K562 (cell line): Measurements from ENCODE around the gene PACSIN1. TPM values are rescaled to one million over a fixed set of nuclear protein-coding genes. Genes with fewer than 3 reads are reported as not detected.

ENCODE experiments used
- ATAC-seq: fragments of 200-7000 bp; cut with Tn5 transposase; 3 replicates; pipeline ENCODE4 v1.9.1; 2020; ENCODE audit warnings: moderate library complexity
- BruUV-seq: library from RNA; stranded (reverse); fragments of 400-500 nt; replicated peaks from 2 replicates; lab custom pipeline; 2021; lab: Mats Ljungman, UMichigan
- CTCF ChIA-PET: fragments of 300-600 bp; formaldehyde crosslinking; extraction: SDS; loops from one replicate; lab custom pipeline; 2021; ENCODE audit warnings: low intra/inter-chr PET ratio; lab: Yijun Ruan, JAX
- POLR2A ChIA-PET: fragments of 300-600, 350-650 bp; sonication (Branson Sonifier 250); formaldehyde crosslinking; extraction: SDS; loops from one replicate; lab custom pipeline; 2021; ENCODE audit warnings: antibody characterized with exemption, inconsistent platforms; lab: Yijun Ruan, JAX
- DNase-seq, 4 experiments: peaks; one replicate each; pipeline versions ENCODE4 v3.0.0 to v3.0.0-alpha.2; 2011 to 2018; ENCODE audit warnings: low spot score in 3 of 4, mixed read lengths in 3 of 4; ENCODE audit errors: extremely low read depth in 1 of 4
- FAIRE-seq: peaks from 2 replicates; lab custom pipeline; 2011; peaks lifted over from hg19 to GRCh38; lab: Jason Lieb, UNC
- H2AFZ ChIP-seq: 2 replicates; pipeline ENCODE4 v1.6.0; 2011; ENCODE audit warnings: low read depth, low read length, control low read depth, inconsistent platforms
- H3K27ac ChIP-seq: fragments of 200-600 bp; 3 replicates; pipeline ENCODE4 v1.8.0; 2011; ENCODE audit warnings: low read depth, mild to moderate bottlenecking, control low read depth, inconsistent platforms, low read length, moderate library complexity, mixed read lengths; ENCODE audit errors: extremely low read depth
- H3K27me3 ChIP-seq, 2 experiments: fragments of 300-600 bp in 1 of 2; 2 replicates in 1 of 2; 3 replicates in 1 of 2; pipeline versions ENCODE4 v1.6.0 to v1.8.0; 2011; ENCODE audit warnings: inconsistent platforms in 2 of 2, low read length in 2 of 2, mild to moderate bottlenecking in 1 of 2, mixed read lengths in 1 of 2, moderate library complexity in 1 of 2; ENCODE audit not compliant: control insufficient read depth in 2 of 2, insufficient read depth in 2 of 2
- H3K36me3 ChIP-seq: fragments of 300-600 bp; 3 replicates; pipeline ENCODE4 v1.8.0; 2011; ENCODE audit warnings: mild to moderate bottlenecking, low read length, inconsistent platforms; ENCODE audit not compliant: control insufficient read depth, insufficient read depth
- H3K4me1 ChIP-seq, 2 experiments: fragments of 200-600 bp in 1 of 2; replicated peaks in 1 of 2; 2 replicates in 1 of 2; 3 replicates in 1 of 2; pipeline versions ENCODE4 v1.5.1 to v1.8.0; 2011; ENCODE audit warnings: inconsistent platforms in 2 of 2, low read length in 2 of 2, mild to moderate bottlenecking in 1 of 2, mixed read lengths in 1 of 2, moderate library complexity in 1 of 2; ENCODE audit not compliant: control insufficient read depth in 2 of 2, insufficient read depth in 2 of 2
- H3K4me2 ChIP-seq: 2 replicates; pipeline ENCODE4 v1.6.1; 2011; ENCODE audit warnings: low read length, control low read depth, inconsistent platforms, mixed read lengths; ENCODE audit not compliant: insufficient read depth
- H3K4me3 ChIP-seq: fragments of 200-600 bp; sonication (generic), shearing (Covaris generic); 2 replicates; pipeline ENCODE4 v1.5.1; 2016; ENCODE audit warnings: control low read depth, inconsistent platforms
- H3K79me2 ChIP-seq: fragments of 200-600 bp; 3 replicates; pipeline ENCODE4 v1.8.0; 2011; ENCODE audit warnings: low read length, inconsistent platforms; ENCODE audit not compliant: control insufficient read depth, insufficient read depth
- H3K9ac ChIP-seq, 2 experiments: 2 replicates each; pipeline versions ENCODE4 v1.6.0 to v1.6.1; 2011; ENCODE audit warnings: low read depth in 2 of 2, low read length in 2 of 2, control low read depth in 1 of 2, inconsistent platforms in 1 of 2, mild to moderate bottlenecking in 1 of 2, mixed read lengths in 1 of 2; ENCODE audit not compliant: insufficient read depth in 1 of 2
- H3K9me1 ChIP-seq: one replicate; pipeline ENCODE4 v1.6.0; 2011; ENCODE audit warnings: inconsistent platforms, mild to moderate bottlenecking, low read length, moderate library complexity; ENCODE audit not compliant: control insufficient read depth, insufficient read depth
- H3K9me3 ChIP-seq: replicated peaks from 2 replicates; pipeline ENCODE4 v1.5.1; 2011; ENCODE audit warnings: low read depth, low read length, inconsistent platforms; ENCODE audit not compliant: control insufficient read depth, insufficient read depth
- H4K20me1 ChIP-seq: replicated peaks from 2 replicates; pipeline ENCODE4 v1.6.1; 2011; ENCODE audit warnings: low read length, inconsistent platforms, mixed read lengths; ENCODE audit not compliant: control insufficient read depth, insufficient read depth
- CAMTA2 ChIP-seq: fragments of 250-450 bp; sonication (Bioruptor Pico); conservative IDR thresholded peaks from 2 replicates; pipeline ENCODE4 v1.5.1; 2022
- CBFB ChIP-seq: sonication (generic); formaldehyde crosslinking; IDR thresholded peaks from 2 replicates; pipeline ENCODE4 v1.4.0; 2020; ENCODE audit warnings: mild to moderate bottlenecking, missing genetic modification reagents
- ETV5 ChIP-seq: sonication (generic); formaldehyde crosslinking; IDR thresholded peaks from 2 replicates; pipeline ENCODE4 v1.4.0; 2020; ENCODE audit warnings: low read depth, mild to moderate bottlenecking, missing genetic modification reagents
- NR1H2 ChIP-seq: sonication (generic); formaldehyde crosslinking; IDR thresholded peaks from 2 replicates; pipeline ENCODE4 v1.4.0; 2020; ENCODE audit warnings: mild to moderate bottlenecking, missing genetic modification reagents
- PCBP1 ChIP-seq: fragments of 200-400 bp; formaldehyde crosslinking; IDR thresholded peaks from 2 replicates; pipeline ENCODE4 v1.6.1; 2018; ENCODE audit warnings: mild to moderate bottlenecking, low read depth, low read length; ENCODE audit not compliant: poor library complexity, severe bottlenecking
- PHB ChIP-seq: fragments of 250-450 bp; sonication (Bioruptor Pico); IDR thresholded peaks from 2 replicates; pipeline ENCODE4 v1.5.0; 2021
- SPI1 ChIP-seq: IDR thresholded peaks from 2 replicates; pipeline ENCODE4 v1.6.1; 2011; ENCODE audit warnings: low read depth, low read length, control low read depth, borderline replicate concordance
- STAT5B ChIP-seq: fragments of 250-450 bp; sonication (Bioruptor Pico); IDR thresholded peaks from 2 replicates; pipeline ENCODE4 v1.8.0; 2021; ENCODE audit warnings: mild to moderate bottlenecking, inconsistent platforms
- THAP7 ChIP-seq: fragments of 250-450 bp; sonication (Bioruptor Pico); IDR thresholded peaks from 2 replicates; pipeline ENCODE4 v1.5.0; 2021
- ZBTB33 ChIP-seq: sonication (generic); formaldehyde crosslinking; IDR thresholded peaks from 2 replicates; pipeline ENCODE4 v1.8.1; 2023; ENCODE audit warnings: mild to moderate bottlenecking, missing genetic modification reagents
- ZNF280B ChIP-seq: fragments of 250-450 bp; sonication (Bioruptor Pico); IDR thresholded peaks from 2 replicates; pipeline ENCODE4 v1.5.1; 2021; ENCODE audit warnings: mild to moderate bottlenecking
- ZNF282 ChIP-seq: sonication (generic); formaldehyde crosslinking; IDR thresholded peaks from 2 replicates; pipeline ENCODE4 v1.8.1; 2023; ENCODE audit warnings: missing genetic modification reagents
- WGBS: fragments of 100-300 bp; shearing (Covaris generic); methylation state at CpG from one replicate; pipeline ENCODE4 v1.1.6; 2016; ENCODE audit warnings: low coverage, mixed read lengths; ENCODE audit not compliant: insufficient coverage; ENCODE audit errors: missing lambda C conversion rate; 5-methylcytosine and 5-hydroxymethylcytosine counted together
- in situ Hi-C: fragments of 300-500 bp; cut with MboI; formaldehyde crosslinking; loops from 4 replicates; pipeline ENCODE4 v1.15.0; 2018; ENCODE audit warnings: inconsistent platforms, mixed read lengths
- intact Hi-C: fragments of 100-400 bp; cut with micrococcal nuclease; formaldehyde crosslinking; loops from 2 replicates; pipeline ENCODE4 v1.14.2; 2022
- polyA plus RNA-seq, 8 experiments: library from polyadenylated mRNA; depleted of rRNA in 4 of 8; stranded (reverse) in 5 of 8; unstranded in 3 of 8; fragments of >200 nt; fragmentation: Nextera tagmentation in 2 of 8; fragmentation: Illumina TruSeq in 1 of 8; extraction: Ambion mirVana in 2 of 8; extraction: Trizol in 1 of 8; gene quantifications; 2 replicates each; pipeline versions ENCODE4 v1.2.1 to v1.2.3, GENCODE V29; 2011 to 2014; ENCODE audit warnings: inconsistent platforms in 1 of 8, missing spikeins in 1 of 8
- total RNA-seq, 7 experiments: library from RNA; depleted of rRNA in 6 of 7; stranded (reverse); fragments of >200 nt in 6 of 7; fragmentation: Illumina TruSeq in 2 of 7; extraction: Trizol in 2 of 7; gene quantifications; 2 replicates each; pipeline versions ENCODE4 v1.2.1 to v1.2.3, GENCODE V29; 2011 to 2021; ENCODE audit warnings: low replicate concordance in 1 of 7

The PACSIN1 gene
- total and polyA plus RNA-seq, 9 of the 15 experiments (the other 6 are each of a cell fraction or from before 2014, with no cell fraction given), result 0.01 to 1.7 (median 0.45) TPM

- TF ChIP-seq PCBP1 (peak; percentile 19), THAP7 (CRISPR knock-in tag) (no peak), SPI1 (peak; percentile 26; the same call in 1 of the 2 replicates)
- Histone ChIP-seq H3K9me1 (peaks cover under 1% of the 10 kb centered on the region), H3K9ac (peak within 1 kb of the TSS in 1 of 2 experiments; percentile 63; a peak in 2 of 4 replicates), H3K4me3 (no peak within 1 kb of the TSS), H3K4me1 (peaks cover 34 to 77% of the 10 kb centered on the region in 2 experiments; a peak in 4 of 5 replicates), H3K27ac (no peak within 1 kb of the TSS; the same call in 2 of the 3 replicates), H3K79me2 (no peaks in the 10 kb centered on the region), H4K20me1 (no peaks in the 10 kb centered on the region), H3K9me3 (peaks cover 8% of the 10 kb centered on the region), H3K4me2 (peak within 1 kb of the TSS; percentile 64), H3K36me3 (no peaks in the 10 kb centered on the region), H2AFZ (peak within 1 kb of the TSS; percentile 66), H3K27me3 (no peaks in the 10 kb centered on the region)
- ChIA-PET CTCF (no interaction called here), POLR2A (interaction anchor here (2.8 kb wide), 1 partner anchor 11 kb away, joined by 15 read pairs; no protein-coding TSS in a partner anchor)
- in situ Hi-C loops, result no loop called here
- WGBS, result 56% methylated on average over 6 of the region's 6 CpGs
- ATAC-seq (no peak), FAIRE-seq (no peak), DNase-seq (no peak)
- BruUV-seq, result no TSS peak
- intact Hi-C loops, result no loop called here
These were observed 90.2 kb downstream of the PACSIN1 start, which contains the start of gene SPDEF for GRCh38 chr6:34556031-34556471. Gene SPDEF, minus strand, starts transcription at chr6:34556329. Its CDS starts 11,874 bp downstream, at chr6:34544455.

GRCh38 chr6:34556493-34556892, 90.6 kb downstream of the PACSIN1 start:
- intact Hi-C loops, result no loop called here
- CTCF ChIA-PET, result no interaction called here
- BruUV-seq, result no TSS peak
- H4K20me1 ChIP-seq, result no peaks in the 10 kb centered on the region
- DNase-seq, result no peak
- FAIRE-seq, result no peak
- no peak overlapping the region for H3K4me3 ChIP-seq
- peaks cover 39 to 78% of the 10 kb centered on the region in 2 experiments; a peak in 4 of 5 replicates for H3K4me1 ChIP-seq
- ATAC-seq, result no peak
- H2AFZ ChIP-seq, result no peak overlapping the region
- no peak overlapping the region for H3K27ac ChIP-seq
- in situ Hi-C loops, result no loop called here
- 57% methylated on average over 9 of the region's 9 CpGs for WGBS
- POLR2A ChIA-PET, result interaction anchor here (2.8 kb wide), 1 partner anchor 11 kb away, joined by 15 read pairs; no protein-coding TSS in a partner anchor
- H3K36me3 ChIP-seq, result no peaks in the 10 kb centered on the region
- H3K9ac ChIP-seq, result peak overlapping the region in 1 of 2 experiments; percentile 38; a peak in 1 of 4 replicates
- peaks cover 8% of the 10 kb centered on the region for H3K9me3 ChIP-seq
- no peaks in the 10 kb centered on the region for H3K27me3 ChIP-seq
- H3K4me2 ChIP-seq, result no peak overlapping the region
- H3K9me1 ChIP-seq, result peaks cover 5% of the 10 kb centered on the region
- H3K79me2 ChIP-seq, result no peaks in the 10 kb centered on the region
- TF ChIP-seq CAMTA2 (CRISPR knock-in tag), result no peak
- TF ChIP-seq ZNF282, result no peak
- TF ChIP-seq ZNF280B (CRISPR knock-in tag), result no peak
- TF ChIP-seq NR1H2 (CRISPR knock-in tag), result no peak
- no peak for TF ChIP-seq ETV5 (CRISPR knock-in tag)
- no peak for TF ChIP-seq STAT5B (CRISPR knock-in tag)
- TF ChIP-seq PHB (CRISPR knock-in tag), result no peak
- 0 out of 2 replicates have a peak, but pooled peaks have one; percentile 42 for TF ChIP-seq CBFB
- TF ChIP-seq ZBTB33 (CRISPR knock-in tag), result peak; percentile 77; the same call in 1 of the 2 replicates
